ENCODE data around the gene BTG1.
A peak's percentile ranks its signal among the peaks of the same experiment; 100 is the strongest.

- TF ChIP-seq POLR2A (IDR thresholded peaks at IDR 0.05; ENCODE audit: low read depth, low read length) (0 out of 2 replicates have a peak, but pooled peaks have one; percentile 13), POLR2AphosphoS5 (IDR thresholded peaks at IDR 0.05; ENCODE audit: low read depth, low read length) (no peak), TAF1 (IDR thresholded peaks at IDR 0.05; ENCODE audit: borderline replicate concordance, low read depth, low read length) (no peak)
Measured at GRCh38 chr12:92128612-92129011, 17.0 kb downstream of the BTG1 start.
